ENCODE data around the gene PRR20G.

The PRR20G gene

GRCh38 chr3:127262533-127262932, 25.3 kb downstream of the PRR20G start:
- no peak for DNase-seq

DNA sequence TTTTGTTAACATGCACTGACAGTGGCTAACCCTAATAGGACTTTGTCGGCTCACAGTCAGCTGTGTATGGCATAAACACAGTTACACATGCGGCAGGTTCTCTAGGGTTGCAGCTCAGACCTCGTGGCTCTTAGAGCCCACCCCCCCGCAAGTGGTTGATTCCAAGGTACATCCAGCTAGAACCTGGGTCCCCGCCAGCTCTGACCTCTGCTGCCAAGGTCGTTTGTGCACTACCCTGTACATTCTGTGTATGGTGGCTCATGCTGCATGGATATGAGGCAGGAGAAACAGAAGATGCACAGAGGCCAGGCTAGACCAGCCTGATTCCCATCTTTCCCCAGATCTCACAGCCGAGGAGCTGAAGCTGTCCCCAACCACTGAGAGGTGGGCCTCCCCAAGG, 25.9 kb downstream of the PRR20G start:
- DNase-seq, result no peak

GRCh38 chr3:127260826-127261555, 26.9 kb downstream of the PRR20G start:
- no peak for DNase-seq

- no peak for DNase-seq
These were observed 27.4 kb downstream of the PRR20G start for GRCh38 chr3:127260416-127260815.

- DNase-seq, result no peak
These were observed 28.0 kb downstream of the PRR20G start for GRCh38 chr3:127259882-127260281.

DNA sequence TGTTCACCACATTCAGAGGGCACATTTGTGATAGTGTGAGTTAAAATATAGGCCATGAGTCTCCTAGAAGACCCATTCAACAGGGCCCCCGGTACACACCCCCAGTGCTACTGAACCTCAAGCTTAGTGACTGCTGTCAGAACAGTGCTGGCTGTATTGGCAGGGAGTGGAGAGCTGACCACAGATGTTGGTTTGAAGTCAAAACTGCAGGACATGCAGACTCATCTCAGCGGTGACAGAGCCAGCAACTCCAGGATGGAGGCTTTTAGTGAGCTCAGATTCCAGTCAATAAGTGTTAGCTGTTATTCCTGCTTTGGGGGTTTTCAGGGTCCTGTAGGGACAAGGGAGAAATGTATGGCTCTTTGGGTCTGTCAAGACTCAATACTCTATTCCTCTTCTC, 29.1 kb downstream of the PRR20G start:
- no peak for DNase-seq

- DNase-seq, result no peak
These were observed 30.5 kb downstream of the PRR20G start for GRCh38 chr3:127257351-127257750.

DNA sequence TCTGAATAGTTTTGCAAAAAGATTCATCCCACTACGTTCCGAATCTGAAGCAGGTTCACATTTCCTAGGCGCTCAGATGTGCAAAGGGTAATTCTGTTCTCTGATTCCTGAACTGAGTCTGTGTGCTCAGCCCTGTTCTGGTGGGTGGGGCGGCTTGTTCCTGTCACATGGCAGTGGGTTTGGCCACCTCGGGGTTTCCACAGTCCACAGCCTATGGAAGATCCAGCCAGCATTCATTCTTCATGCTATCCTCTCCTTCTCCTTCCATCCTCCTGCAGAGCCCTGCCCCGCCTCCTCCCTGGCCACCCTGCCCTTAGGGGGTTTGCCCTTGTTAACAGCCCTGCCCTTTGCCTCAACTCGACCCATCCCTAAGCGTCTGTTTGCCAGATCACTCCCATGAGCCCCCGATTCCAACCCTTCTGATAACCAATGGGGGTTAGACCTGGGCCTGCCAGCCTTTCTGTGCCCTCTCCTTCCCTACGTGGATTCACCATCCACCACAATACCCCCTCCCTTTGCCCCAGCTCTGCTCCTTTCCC, 31.0 kb downstream of the PRR20G start:
- DNase-seq, result no peak

DNA sequence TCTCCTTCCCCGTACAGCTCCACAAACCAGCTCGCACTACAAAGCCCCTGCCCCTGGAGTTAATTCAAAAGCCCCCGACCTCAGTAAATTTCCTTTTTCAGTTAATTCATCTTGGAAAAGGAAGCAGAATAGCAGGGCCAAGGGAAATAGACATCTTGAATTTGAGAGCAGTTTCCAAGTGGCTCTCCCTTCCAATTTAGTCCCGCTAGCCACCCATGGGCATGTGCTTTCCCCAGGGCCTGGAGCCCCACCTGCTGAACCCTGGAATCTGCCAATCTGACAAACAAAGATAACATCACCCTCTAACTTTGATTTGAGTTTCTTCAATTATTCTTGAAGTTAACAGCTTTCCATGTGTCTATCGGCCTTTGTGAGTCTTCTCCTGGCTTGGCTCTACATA, 31.7 kb downstream of the PRR20G start:
- no peak for DNase-seq

DNA sequence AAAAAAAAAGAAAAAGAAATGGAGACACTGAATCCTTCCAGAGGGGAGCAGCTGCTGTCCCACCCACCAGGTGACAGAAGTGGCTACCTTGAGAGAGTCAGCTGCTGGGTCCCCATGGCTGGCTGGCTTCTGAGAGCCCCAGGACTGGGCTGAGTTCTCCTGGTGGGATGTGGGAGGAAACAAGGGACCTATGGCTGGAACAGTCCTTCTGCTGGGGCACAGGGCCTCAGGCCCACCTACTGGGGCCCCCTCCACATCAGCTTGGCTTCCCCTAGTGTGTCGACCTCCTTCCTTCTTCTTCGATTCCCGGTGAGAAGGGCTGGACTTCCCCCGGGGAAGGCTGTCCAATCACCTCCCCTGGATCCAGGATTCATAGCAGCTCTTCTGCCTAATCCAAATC, 32.3 kb downstream of the PRR20G start:
- no peak for DNase-seq

DNA sequence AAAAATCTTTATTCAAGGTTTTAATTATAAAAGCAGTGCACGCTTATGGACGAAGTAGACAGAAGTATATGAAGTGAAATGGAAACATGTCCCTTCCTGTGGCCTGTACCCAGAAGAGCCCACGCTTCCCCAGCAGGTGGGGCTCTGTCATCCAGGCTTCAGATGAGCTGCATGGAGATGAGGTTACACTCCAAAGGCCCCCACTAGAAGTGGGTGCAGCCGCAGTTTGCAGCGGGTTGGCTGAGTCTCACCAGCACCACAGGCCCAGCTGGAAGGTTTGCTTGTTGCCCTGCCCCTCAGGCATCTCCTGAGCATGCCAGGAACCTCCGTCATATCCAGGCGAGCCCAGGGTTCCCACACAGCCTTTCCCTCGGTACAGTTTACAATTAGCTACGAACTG, 33.1 kb downstream of the PRR20G start:
- DNase-seq, result no peak

DNA sequence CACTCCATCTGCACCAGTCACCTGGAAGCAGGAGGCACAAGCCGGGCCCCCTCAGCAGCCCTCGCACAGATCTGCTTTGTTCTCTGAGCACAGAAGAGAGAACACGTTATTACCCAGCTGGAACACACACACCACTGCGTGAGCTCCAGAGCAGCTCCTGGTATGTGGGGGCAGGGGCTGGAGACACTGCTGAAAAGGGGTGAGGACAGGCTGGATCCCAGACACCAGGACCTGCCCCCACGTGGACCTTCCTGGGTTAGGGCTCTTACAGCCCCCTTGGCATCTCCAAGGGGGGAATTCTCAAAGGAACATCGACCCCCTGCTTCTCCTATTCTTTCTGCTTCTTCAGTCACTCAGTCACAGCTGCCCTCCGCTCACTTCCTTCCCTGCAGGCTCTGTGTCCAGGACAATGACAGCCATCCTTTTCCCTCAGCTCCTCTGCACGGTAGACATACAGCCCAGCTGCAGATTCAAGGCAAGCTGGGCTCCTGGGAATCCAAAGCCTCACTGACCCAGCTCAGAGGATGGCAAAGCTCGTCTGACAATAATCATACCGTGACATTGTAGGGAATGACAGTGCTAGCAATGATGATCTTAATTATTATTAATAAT, 33.7 kb downstream of the PRR20G start:
- DNase-seq, result no peak

DNA sequence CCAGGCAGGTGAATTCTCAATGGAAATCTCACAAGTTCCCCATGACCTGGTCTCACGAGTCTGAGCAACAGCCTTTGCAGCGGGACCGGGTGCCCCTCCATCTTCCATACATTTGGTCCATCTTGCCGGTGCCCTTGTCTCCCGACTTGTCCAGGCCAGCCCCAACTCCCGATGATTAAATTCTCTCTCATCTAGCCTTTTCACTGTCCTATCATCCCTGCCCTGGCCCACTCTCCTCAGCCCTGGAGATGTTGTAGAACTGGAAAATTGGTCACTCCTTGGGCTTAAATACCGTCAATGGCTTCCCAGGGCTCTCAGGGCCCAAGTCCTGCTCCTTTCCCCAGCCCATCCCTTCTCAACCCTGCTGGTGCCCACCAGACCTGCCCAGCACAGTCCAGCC, 34.4 kb downstream of the PRR20G start:
- DNase-seq, result no peak

DNA sequence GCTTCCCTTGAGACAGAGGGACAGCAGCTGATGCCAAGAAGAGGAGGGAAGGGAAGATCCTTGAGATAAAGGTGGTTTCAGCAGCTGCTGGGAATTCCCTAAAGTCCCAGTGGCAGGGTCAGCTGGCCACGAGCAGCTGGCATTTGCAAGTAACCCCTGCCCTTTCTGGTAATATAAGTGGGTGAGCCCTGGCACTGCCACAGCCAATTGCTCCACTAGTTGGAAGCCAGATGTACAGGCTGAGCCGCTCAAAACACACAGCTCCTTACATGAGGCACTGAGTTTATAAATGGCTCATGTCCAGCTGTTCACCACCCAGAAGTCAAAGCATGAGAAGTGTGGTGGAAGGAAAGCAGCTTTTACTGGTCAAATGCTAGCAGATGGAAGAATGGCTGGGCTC, 35.4 kb downstream of the PRR20G start:
- DNase-seq, result no peak

DNA sequence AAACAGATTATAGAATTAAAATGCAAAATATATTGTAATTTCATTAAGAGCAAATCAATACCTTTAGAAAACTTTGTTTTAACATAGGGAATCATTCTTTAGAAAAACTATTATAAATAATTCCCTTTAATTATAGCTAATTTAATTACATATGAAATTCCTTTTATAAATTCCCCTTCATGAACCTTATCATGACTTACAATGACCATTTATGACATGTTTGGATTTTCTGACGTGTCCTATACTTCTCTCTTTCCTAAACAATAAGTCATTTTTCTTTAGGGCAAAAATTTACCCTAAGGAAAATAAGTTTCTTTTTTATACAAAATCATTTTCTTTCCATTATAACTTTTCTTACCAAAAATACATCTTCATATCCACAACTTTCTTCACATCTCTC, 37.8 kb downstream of the PRR20G start:
- no peak for DNase-seq

DNA sequence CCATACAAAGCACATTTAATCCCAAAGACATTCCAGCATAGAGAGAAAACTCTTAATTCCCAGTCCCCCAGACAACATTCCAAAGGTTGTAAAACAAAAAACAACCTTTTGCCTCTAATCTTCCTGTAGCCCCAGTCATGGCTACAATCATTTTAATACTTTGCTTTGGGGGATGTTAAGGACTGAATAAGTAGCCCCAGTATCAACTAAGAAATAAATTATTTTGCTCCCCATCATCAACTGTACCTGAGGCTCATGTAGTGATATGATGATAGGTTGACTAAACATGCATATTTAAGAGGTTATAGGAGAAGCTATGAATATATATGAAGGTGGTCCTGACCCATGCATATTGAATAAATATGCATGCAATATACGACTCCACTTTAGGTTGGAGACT, 40.6 kb downstream of the PRR20G start:
- no peak for DNase-seq

GRCh38 chr3:127238602-127239001, 49.2 kb downstream of the PRR20G start:
- DNase-seq, result no peak

GRCh38 chr3:127237835-127238234, 50.0 kb downstream of the PRR20G start:
- DNase-seq, result no peak

DNA sequence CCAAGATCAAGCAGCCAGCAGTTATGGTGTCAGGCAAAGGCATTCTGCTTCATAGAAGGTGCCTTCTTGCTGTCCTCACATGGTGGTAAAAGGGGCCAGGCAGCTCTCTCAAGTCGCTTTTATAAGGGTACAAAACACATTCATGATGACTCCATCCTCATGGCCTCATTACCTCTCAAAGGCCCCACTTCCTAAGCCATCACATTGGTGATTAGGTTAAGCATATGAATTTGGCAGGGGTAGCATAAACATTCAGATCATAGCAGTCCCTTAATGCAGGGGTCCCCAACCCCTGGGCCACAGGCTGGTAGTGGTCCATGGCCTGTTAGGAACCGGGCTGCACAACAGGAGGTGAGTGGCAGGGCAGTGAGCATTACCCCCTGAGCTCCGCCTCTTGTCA, 52.1 kb downstream of the PRR20G start:
- DNase-seq, result no peak

DNA sequence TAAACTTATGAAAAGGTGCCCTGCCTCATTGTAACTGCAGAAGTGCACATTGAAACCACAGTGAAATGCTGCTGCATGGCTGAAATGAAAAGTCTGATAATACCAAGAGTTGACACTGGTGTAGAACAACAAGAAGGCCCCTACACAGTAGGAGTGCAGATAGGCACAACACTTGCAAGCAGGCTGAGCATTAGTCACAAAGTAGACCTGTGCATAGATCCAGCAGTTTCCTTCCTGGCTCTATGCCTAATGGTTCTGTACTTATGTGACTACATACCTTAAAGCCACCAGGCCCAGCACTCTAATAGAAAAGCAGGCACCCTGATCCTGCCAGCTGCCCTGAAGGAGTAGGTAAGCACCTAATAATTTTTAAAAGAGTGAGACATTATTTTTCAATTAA, 53.1 kb downstream of the PRR20G start:
- DNase-seq, result no peak

Measured in stimulated activated naive CD4-positive, alpha-beta T cell treated with Interleukin-2 at 50 U/mL for 16 hours (primary cell).